H1 (cell line): ENCODE data around the gene ARHGAP10. TPM values are rescaled to one million over a fixed set of nuclear protein-coding genes. Genes with fewer than 3 reads are reported as not detected.

Experiments
- CTCF ChIA-PET: fragments of 300-600 bp; sonication (Branson Sonifier 250); formaldehyde crosslinking; loops from one replicate; lab custom pipeline; 2021; ENCODE audit not compliant: partially characterized antibody; lab: Charles Lee
- POLR2A ChIA-PET: fragments of 300-600 bp; sonication (Branson Sonifier 250); formaldehyde crosslinking; loops from one replicate; lab custom pipeline; 2021; ENCODE audit warnings: inconsistent platforms; ENCODE audit not compliant: partially characterized antibody; lab: Charles Lee
- DNase-seq, 2 experiments: peaks; one replicate each; pipeline versions ENCODE4 v3.0.0 to v3.0.0-alpha.2; 2010 to 2022; ENCODE audit warnings: low spot score in 2 of 2, low read depth in 1 of 2, mixed read lengths in 1 of 2
- FAIRE-seq: peaks from 2 replicates; lab custom pipeline; 2011; peaks lifted over from hg19 to GRCh38; lab: Jason Lieb, UNC
- H2AFZ ChIP-seq: 2 replicates; pipeline ENCODE4 v1.8.1; 2012; ENCODE audit warnings: low read length, inconsistent platforms
- H2AK5ac ChIP-seq: 2 replicates; pipeline ENCODE4 v1.6.1; 2013; ENCODE audit warnings: low read depth, low read length
- H2BK120ac ChIP-seq: replicated peaks from 2 replicates; pipeline ENCODE3; 2013; ENCODE audit warnings: low read depth, low read length, inconsistent platforms
- H2BK12ac ChIP-seq: 2 replicates; pipeline ENCODE4 v1.6.1; 2013; ENCODE audit warnings: low read depth, low read length
- H2BK15ac ChIP-seq: 2 replicates; pipeline ENCODE4 v1.6.1; 2013; ENCODE audit warnings: low read length
- H2BK20ac ChIP-seq: 2 replicates; pipeline ENCODE4 v1.6.1; 2013; ENCODE audit warnings: low read length
- H2BK5ac ChIP-seq: 2 replicates; pipeline ENCODE4 v1.6.1; 2013; ENCODE audit warnings: low read depth, low read length
- H3K14ac ChIP-seq: 2 replicates; pipeline ENCODE4 v1.6.1; 2013; ENCODE audit warnings: inconsistent platforms; ENCODE audit not compliant: insufficient read length
- H3K18ac ChIP-seq: 2 replicates; pipeline ENCODE4 v1.6.1; 2013; ENCODE audit warnings: low read length; ENCODE audit errors: extremely low read depth
- H3K23ac ChIP-seq: 2 replicates; pipeline ENCODE4 v1.6.1; 2013; ENCODE audit warnings: inconsistent platforms; ENCODE audit not compliant: insufficient read length
- H3K23me2 ChIP-seq: 2 replicates; pipeline ENCODE4 v1.6.1; 2013; ENCODE audit warnings: low read depth, low read length
- H3K27ac ChIP-seq: 2 replicates; pipeline ENCODE4 v1.6.1; 2011; ENCODE audit warnings: low read depth, low read length, inconsistent platforms
- H3K27me3 ChIP-seq, 4 experiments: replicated peaks in 1 of 4; 1 replicate in 1 of 4; 2 replicates in 3 of 4; pipeline versions ENCODE4 v1.6.1 to v1.8.1; 2011 to 2013; ENCODE audit warnings: low read length in 3 of 4, mild to moderate bottlenecking in 3 of 4, inconsistent platforms in 2 of 4, mixed read lengths in 2 of 4, moderate library complexity in 1 of 4; ENCODE audit not compliant: control insufficient read depth in 3 of 4, insufficient read depth in 3 of 4; ENCODE audit errors: extremely low read depth in 1 of 4
- H3K36me3 ChIP-seq, 4 experiments: 2 replicates each; pipeline versions ENCODE4 v1.6.1 to v1.8.1; 2011 to 2013; ENCODE audit warnings: mild to moderate bottlenecking in 4 of 4, low read length in 3 of 4, moderate library complexity in 2 of 4, control low read depth in 1 of 4, inconsistent platforms in 1 of 4; ENCODE audit not compliant: insufficient read depth in 4 of 4, control insufficient read depth in 2 of 4
- H3K4ac ChIP-seq: replicated peaks from 2 replicates; pipeline ENCODE3; 2013; ENCODE audit warnings: low read length, low read depth, mixed read lengths, inconsistent platforms; ENCODE audit not compliant: insufficient read length
- H3K4me1 ChIP-seq, 4 experiments: replicated peaks in 1 of 4; 1 replicate in 1 of 4; 2 replicates in 3 of 4; pipeline versions ENCODE4 v1.6.1 to v1.8.1; 2011 to 2013; ENCODE audit warnings: low read length in 3 of 4, inconsistent platforms in 2 of 4, mixed read lengths in 1 of 4; ENCODE audit not compliant: insufficient read depth in 4 of 4, control insufficient read depth in 3 of 4
- H3K4me2 ChIP-seq, 2 experiments: 2 replicates each; pipeline versions ENCODE4 v1.6.1 to v1.8.1; 2011 to 2013; ENCODE audit warnings: low read depth in 2 of 2, low read length in 2 of 2, control low read depth in 1 of 2, inconsistent platforms in 1 of 2, mild to moderate bottlenecking in 1 of 2; ENCODE audit not compliant: insufficient read depth in 1 of 2
- H3K4me3 ChIP-seq, 4 experiments: fragments of 200-600, 300-600 bp in 1 of 4; sonication (generic), shearing (Covaris generic), sonication (Bioruptor Twin) in 1 of 4; 2 replicates each; pipeline versions ENCODE4 v1.5.1 to v1.8.1; 2011 to 2016; ENCODE audit warnings: low read length in 4 of 4, low read depth in 3 of 4, control low read depth in 2 of 4, inconsistent platforms in 2 of 4, mild to moderate bottlenecking in 2 of 4, mixed read lengths in 1 of 4, moderate library complexity in 1 of 4; ENCODE audit not compliant: insufficient read depth in 2 of 4; ENCODE audit errors: extremely low read depth in 1 of 4
- H3K56ac ChIP-seq: replicated peaks from 2 replicates; pipeline ENCODE3; 2013; ENCODE audit warnings: low read depth, mild to moderate bottlenecking, mixed read lengths, low read length, inconsistent platforms; ENCODE audit not compliant: insufficient read length
- H3K79me1 ChIP-seq: 2 replicates; pipeline ENCODE4 v1.6.1; 2013; ENCODE audit warnings: low read depth, low read length, control low read depth
- H3K79me2 ChIP-seq, 2 experiments: 2 replicates each; pipeline versions ENCODE4 v1.6.1 to v1.8.1; 2012 to 2013; ENCODE audit warnings: low read length in 2 of 2, mild to moderate bottlenecking in 2 of 2, inconsistent platforms in 1 of 2; ENCODE audit not compliant: insufficient read depth in 2 of 2, control insufficient read depth in 1 of 2
- H3K9ac ChIP-seq, 4 experiments: replicated peaks in 1 of 4; 1 replicate in 1 of 4; 2 replicates in 3 of 4; pipeline versions ENCODE4 v1.6.1 to v1.8.1; 2011 to 2013; ENCODE audit warnings: low read depth in 3 of 4, low read length in 3 of 4, control low read depth in 2 of 4, mild to moderate bottlenecking in 2 of 4, moderate library complexity in 2 of 4, inconsistent platforms in 1 of 4; ENCODE audit errors: extremely low read depth in 1 of 4
- H3K9me3 ChIP-seq, 2 experiments: 2 replicates each; pipeline versions ENCODE4 v1.6.1 to v1.8.1; 2012 to 2013; ENCODE audit warnings: mild to moderate bottlenecking in 2 of 2, moderate library complexity in 2 of 2, control low read depth in 1 of 2, inconsistent platforms in 1 of 2, low read depth in 1 of 2, low read length in 1 of 2, mixed read lengths in 1 of 2; ENCODE audit not compliant: insufficient read depth in 2 of 2
- H4K20me1 ChIP-seq, 2 experiments: replicated peaks in 1 of 2; 2 replicates each; pipeline versions ENCODE3 to v1.8.1; 2011 to 2013; ENCODE audit warnings: inconsistent platforms in 2 of 2, low read length in 2 of 2, mild to moderate bottlenecking in 1 of 2; ENCODE audit not compliant: insufficient read depth in 2 of 2, control insufficient read depth in 1 of 2
- H4K5ac ChIP-seq: 2 replicates; pipeline ENCODE4 v1.6.1; 2013; ENCODE audit warnings: low read length, low read depth, mixed read lengths, inconsistent platforms; ENCODE audit not compliant: insufficient read length
- H4K8ac ChIP-seq: 2 replicates; pipeline ENCODE4 v1.8.0; 2013; ENCODE audit warnings: mild to moderate bottlenecking, moderate library complexity, low read length, inconsistent platforms; ENCODE audit not compliant: insufficient read depth; ENCODE audit errors: extremely low read depth
- H4K91ac ChIP-seq: replicated peaks from 2 replicates; pipeline ENCODE3; 2013; ENCODE audit warnings: low read length, mixed read lengths, inconsistent platforms; ENCODE audit not compliant: insufficient read length
- BACH1 ChIP-seq: IDR thresholded peaks from 2 replicates; pipeline ENCODE4 v1.6.1; 2012; ENCODE audit warnings: low read length, improper control_type of control experiment
- FOSL1 ChIP-seq: IDR thresholded peaks from 2 replicates; pipeline ENCODE4 v1.6.1; 2011; ENCODE audit warnings: mild to moderate bottlenecking, low read depth, low read length, moderate library complexity; ENCODE audit not compliant: insufficient read depth
- HDAC2 ChIP-seq, 2 experiments: fragments of 300-600 bp in 1 of 2; sonication (generic) in 1 of 2; IDR thresholded peaks; 2 replicates each; pipeline ENCODE4 v1.6.1; 2011 to 2012; ENCODE audit warnings: low read depth in 2 of 2, low read length in 2 of 2, mild to moderate bottlenecking in 2 of 2, moderate library complexity in 2 of 2, borderline replicate concordance in 1 of 2, inconsistent platforms in 1 of 2
- KDM1A ChIP-seq: fragments of 200-600, 300-600 bp; sonication (generic); IDR thresholded peaks from 2 replicates; pipeline ENCODE4 v1.7.1; 2016; ENCODE audit warnings: mild to moderate bottlenecking, low read length, borderline replicate concordance
- KDM4A ChIP-seq: IDR thresholded peaks from one replicate; pipeline ENCODE4 v1.7.1; 2012; ENCODE audit warnings: low read depth, mild to moderate bottlenecking, moderate library complexity, low read length, inconsistent platforms; ENCODE audit not compliant: severe bottlenecking
- MAFK ChIP-seq: IDR thresholded peaks from 2 replicates; pipeline ENCODE4 v1.6.1; 2012; ENCODE audit warnings: low read depth, mild to moderate bottlenecking, improper control_type of control experiment, low read length
- NANOG ChIP-seq: IDR thresholded peaks from 2 replicates; pipeline ENCODE4 v1.6.1; 2011; ENCODE audit warnings: low read length, low read depth, mild to moderate bottlenecking, inconsistent platforms; ENCODE audit not compliant: insufficient read depth, poor library complexity, severe bottlenecking
- POU5F1 ChIP-seq: IDR thresholded peaks from 2 replicates; pipeline ENCODE4 v1.6.1; 2011; ENCODE audit warnings: low read depth, mild to moderate bottlenecking, low read length, moderate library complexity
- RAD21 ChIP-seq, 2 experiments: IDR thresholded peaks in 1 of 2; conservative IDR thresholded peaks in 1 of 2; 2 replicates each; pipeline ENCODE4 v1.6.1; 2011; ENCODE audit warnings: low read depth in 2 of 2, low read length in 2 of 2, improper control_type of control experiment in 1 of 2, inconsistent platforms in 1 of 2, mild to moderate bottlenecking in 1 of 2, moderate library complexity in 1 of 2
- SAP30 ChIP-seq: fragments of 300-600 bp; sonication (generic); IDR thresholded peaks from 2 replicates; pipeline ENCODE4 v1.7.1; 2012; ENCODE audit warnings: low read length, moderate library complexity, mild to moderate bottlenecking, inconsistent platforms; ENCODE audit not compliant: insufficient read depth, insufficient replicate concordance
- WGBS, 2 experiments: shearing (Covaris generic) in 1 of 2; methylation state at CpG; one replicate each; pipeline versions ENCODE4 v1.1.6 to v1.1.7; 2013 to 2015; ENCODE audit warnings: low lambda C conversion rate in 2 of 2, mixed read lengths in 2 of 2, inconsistent platforms in 1 of 2, low coverage in 1 of 2, missing lambda C conversion rate in 1 of 2; ENCODE audit not compliant: insufficient replicate concordance in 2 of 2, insufficient coverage in 1 of 2, insufficient read length in 1 of 2; ENCODE audit errors: extremely low coverage in 1 of 2, missing lambda C conversion rate in 1 of 2; 5-methylcytosine and 5-hydroxymethylcytosine counted together
- polyA plus RNA-seq, 7 experiments: library from polyadenylated mRNA; depleted of rRNA in 3 of 7; stranded (reverse) in 5 of 7; unstranded in 2 of 7; fragments of >200 nt in 5 of 7; fragments of 200-250 nt in 2 of 7; gene quantifications; 1 replicate in 5 of 7; 2 replicates in 1 of 7; 4 replicates in 1 of 7; pipeline versions ENCODE4 v1.2.1 to v1.2.3, GENCODE V29; 2011 to 2013; ENCODE audit warnings: missing spikeins in 2 of 7, mixed read lengths in 2 of 7
- total RNA-seq: library from RNA; stranded (reverse); fragmentation: NEBNext Ultra II Directional; extraction: Animal tissue kit (Norgen Biotek cat#: 25700); gene quantifications from 2 replicates; pipeline ENCODE4 v1.2.1, GENCODE V29; 2021
- TF ChIP-seq, protein P1 (sequence below): IDR thresholded peaks from 2 replicates; pipeline ENCODE4 v1.6.1; 2012; ENCODE audit warnings: inconsistent platforms

Gene ARHGAP10
- total and polyA plus RNA-seq, 2 of the 8 experiments (the other 6 are each of a cell fraction or from before 2014, with no cell fraction given) = 3.7 to 6.1 TPM

DNA sequence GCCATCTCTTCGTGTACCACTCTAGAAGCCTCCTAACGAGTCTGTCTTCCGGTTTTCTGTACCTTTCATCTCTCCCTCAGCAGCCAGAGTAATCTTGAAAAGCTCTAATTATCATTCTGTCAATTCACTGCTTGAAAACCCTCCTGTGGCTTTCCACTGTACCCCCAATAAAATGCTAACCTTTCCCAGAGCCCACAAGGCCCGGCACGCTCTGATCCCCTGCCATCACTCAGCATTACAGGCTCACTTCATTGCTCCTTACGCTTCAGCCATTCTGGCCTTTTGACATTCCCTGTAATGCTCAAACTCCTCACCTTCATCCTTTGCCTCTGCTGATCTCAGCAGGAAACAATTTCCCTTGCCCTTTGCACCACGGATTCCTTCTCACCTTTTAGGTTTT is 112.9 kb downstream of the ARHGAP10 start:
- H3K36me3 ChIP-seq = no peaks in the 10 kb centered on the region
- WGBS, 2 experiments = 82% methylated on average over 7 of the region's 7 CpGs; no CpG with 5 or more reads in 1 of the 2 experiments
- H2BK20ac ChIP-seq = no peak overlapping the region
- peaks cover 1 to 10% (median 4%) of the 10 kb centered on the region in 4 experiments; a peak in 4 of 7 replicates for H3K4me1 ChIP-seq
- POLR2A ChIA-PET = no interaction called here
- no peaks in the 10 kb centered on the region for H3K79me2 ChIP-seq
- H3K27me3 ChIP-seq = no peaks in the 10 kb centered on the region
- no peak overlapping the region for H2BK120ac ChIP-seq
- H3K79me1 ChIP-seq = no peaks in the 10 kb centered on the region
- H3K56ac ChIP-seq = no peak overlapping the region
- no peak overlapping the region for H3K18ac ChIP-seq
- H3K4me3 ChIP-seq = no peak overlapping the region
- H2AFZ ChIP-seq = no peak overlapping the region
- H3K9ac ChIP-seq = no peak overlapping the region
- H3K9me3 ChIP-seq = no peaks in the 10 kb centered on the region
- no peak for FAIRE-seq
- no peaks in the 10 kb centered on the region for H4K20me1 ChIP-seq
- H2AK5ac ChIP-seq = no peak overlapping the region
- H3K23me2 ChIP-seq = no peaks in the 10 kb centered on the region
- H2BK5ac ChIP-seq = no peak overlapping the region
- no peak overlapping the region for H4K8ac ChIP-seq
- H2BK12ac ChIP-seq = no peak overlapping the region
- no peak overlapping the region for H4K5ac ChIP-seq
- CTCF ChIA-PET = interaction anchor here (0.8 to 6.7 kb wide), 7 partner anchors 18 to 365 kb away, joined by 3 to 50 read pairs (median 4); no protein-coding TSS in a partner anchor
- H3K14ac ChIP-seq = no peak overlapping the region
- H3K4ac ChIP-seq = no peak overlapping the region
- no peak overlapping the region for H3K27ac ChIP-seq
- H4K91ac ChIP-seq = no peak overlapping the region
- H3K23ac ChIP-seq = no peak overlapping the region
- peak overlapping the region; percentile 26; the same call in 1 of the 2 replicates for H2BK15ac ChIP-seq
- no peak for DNase-seq
- no peak overlapping the region for H3K4me2 ChIP-seq
- no peak for TF ChIP-seq KDM1A
- TF ChIP-seq BACH1 = no peak
- no peak for TF ChIP-seq MAFK
- no peak for TF ChIP-seq POU5F1
- no peak for TF ChIP-seq KDM4A
- TF ChIP-seq, protein P1, sequence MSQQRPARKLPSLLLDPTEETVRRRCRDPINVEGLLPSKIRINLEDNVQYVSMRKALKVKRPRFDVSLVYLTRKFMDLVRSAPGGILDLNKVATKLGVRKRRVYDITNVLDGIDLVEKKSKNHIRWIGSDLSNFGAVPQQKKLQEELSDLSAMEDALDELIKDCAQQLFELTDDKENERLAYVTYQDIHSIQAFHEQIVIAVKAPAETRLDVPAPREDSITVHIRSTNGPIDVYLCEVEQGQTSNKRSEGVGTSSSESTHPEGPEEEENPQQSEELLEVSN = no peak
- TF ChIP-seq SAP30 = no peak
- TF ChIP-seq NANOG = no peak
- no peak for TF ChIP-seq HDAC2 (IDR thresholded peaks at IDR 0.05; ENCODE audit: borderline replicate concordance in 1 of 2, low read depth in 2 of 2, low read length in 2 of 2)
- no peak for TF ChIP-seq FOSL1
- no peak for TF ChIP-seq RAD21 (IDR thresholded peaks at IDR 0.05 in 1 of 2, conservative IDR thresholded peaks at IDR 0.05 in 1 of 2; ENCODE audit: low read depth in 2 of 2, low read length in 2 of 2)
